Right atrium auricular region (tissue), 2 donors: ENCODE data around the gene ABCB9. TPM values are rescaled to one million over a fixed set of nuclear protein-coding genes. Genes with fewer than 3 reads are reported as not detected.

Experiments
- DNase-seq: peaks from one replicate; pipeline ENCODE4 v3.0.0-alpha.2; 2019; ENCODE audit warnings: low spot score
- H3K27ac ChIP-seq, 2 donors: fragments of 200-600 bp; sonication (generic); 1 replicate in 1 of 2; 2 replicates in 1 of 2; pipeline ENCODE4 v1.5.1; 2016 to 2019
- H3K27me3 ChIP-seq, 2 donors: fragments of 200-600 bp; sonication (generic); one replicate each; pipeline versions ENCODE4 v1.5.1 to v1.6.0; 2017 to 2019
- H3K36me3 ChIP-seq: fragments of 200-600 bp; sonication (generic); one replicate; pipeline ENCODE4 v1.5.1; 2016
- H3K4me1 ChIP-seq, 2 donors: fragments of 200-600 bp; sonication (generic); one replicate each; pipeline versions ENCODE4 v1.5.1 to v1.6.0; 2017 to 2019
- H3K4me3 ChIP-seq, 2 donors: fragments of 200-600 bp; sonication (generic); 1 replicate in 1 of 2; 2 replicates in 1 of 2; pipeline ENCODE4 v1.5.1; 2017 to 2019; ENCODE audit warnings: mild to moderate bottlenecking in 1 of 2, moderate library complexity in 1 of 2
- H3K9me3 ChIP-seq, 2 donors: fragments of 200-600 bp; sonication (generic); one replicate each; pipeline ENCODE4 v1.5.1; 2019
- CTCF ChIP-seq, 2 donors: fragments of 200-600 bp; sonication (generic); IDR thresholded peaks; one replicate each; pipeline ENCODE4 v1.5.1; 2019; ENCODE audit warnings: antibody characterized with exemption in 2 of 2
- total RNA-seq, 2 donors: library from RNA; depleted of rRNA; stranded (reverse); fragments of >200 nt; gene quantifications; one replicate each; pipeline ENCODE4 v1.1.0, GENCODE V29; 2016

ABCB9 gene
- total RNA-seq, 2 donors from 2014 or later, result 4.9 to 5.7 TPM

- DNase-seq, result no peak
- no peak overlapping the region for H3K4me3 ChIP-seq
- H3K36me3 ChIP-seq, result no peaks in the 10 kb centered on the region
- no peak for TF ChIP-seq CTCF (IDR thresholded peaks at IDR 0.05)
- H3K4me1 ChIP-seq, result peaks cover 0 to 92% of the 10 kb centered on the region in 2 donors
- H3K27me3 ChIP-seq, result no peaks in the 10 kb centered on the region
- no peaks in the 10 kb centered on the region for H3K9me3 ChIP-seq
- peak overlapping the region; percentile 89 to 96 for H3K27ac ChIP-seq
These were observed 78.4 kb downstream of the ABCB9 start for GRCh38 chr12:122887819-122888212.

- no peak overlapping the region for H3K4me3 ChIP-seq
- H3K9me3 ChIP-seq, result no peaks in the 10 kb centered on the region
- H3K27me3 ChIP-seq, result no peaks in the 10 kb centered on the region
- TF ChIP-seq CTCF (IDR thresholded peaks at IDR 0.05), result no peak
- H3K36me3 ChIP-seq, result no peaks in the 10 kb centered on the region
- H3K27ac ChIP-seq, result peak overlapping the region; percentile 89 to 96
- peaks cover 0 to 92% of the 10 kb centered on the region in 2 donors for H3K4me1 ChIP-seq
- no peak for DNase-seq
These were observed 79.1 kb downstream of the ABCB9 start for GRCh38 chr12:122886851-122887818.

- no peak for DNase-seq
- no peaks in the 10 kb centered on the region for H3K27me3 ChIP-seq
- TF ChIP-seq CTCF (IDR thresholded peaks at IDR 0.05), result no peak
- peaks cover 0 to 92% of the 10 kb centered on the region in 2 donors for H3K4me1 ChIP-seq
- no peaks in the 10 kb centered on the region for H3K36me3 ChIP-seq
- no peak overlapping the region for H3K4me3 ChIP-seq
- no peaks in the 10 kb centered on the region for H3K9me3 ChIP-seq
- H3K27ac ChIP-seq, result no peak overlapping the region
These were observed 80.1 kb downstream of the ABCB9 start for GRCh38 chr12:122886161-122886560.

GRCh38 chr12:122884860-122885259 lies 81.4 kb downstream of the ABCB9 start:
- H3K9me3 ChIP-seq, result no peaks in the 10 kb centered on the region
- TF ChIP-seq CTCF (IDR thresholded peaks at IDR 0.05), result no peak
- H3K36me3 ChIP-seq, result no peaks in the 10 kb centered on the region
- H3K27me3 ChIP-seq, result no peaks in the 10 kb centered on the region
- no peak overlapping the region for H3K4me3 ChIP-seq
- DNase-seq, result no peak
- peak overlapping the region in 1 of 2 donors; percentile 29 for H3K27ac ChIP-seq
- peaks cover 0 to 92% of the 10 kb centered on the region in 2 donors for H3K4me1 ChIP-seq

GRCh38 chr12:122884091-122884826 lies 82.0 kb downstream of the ABCB9 start:
- Histone ChIP-seq H3K4me1 (peaks cover 0 to 92% of the 10 kb centered on the region in 2 donors), H3K27ac (peak overlapping the region; percentile 29 to 53), H3K9me3 (no peaks in the 10 kb centered on the region), H3K4me3 (no peak overlapping the region), H3K36me3 (no peaks in the 10 kb centered on the region), H3K27me3 (no peaks in the 10 kb centered on the region)
- no peak for TF ChIP-seq CTCF (IDR thresholded peaks at IDR 0.05)
- DNase-seq, result no peak
